ENCODE results near the gene OOSP1. TPM values are rescaled to one million over a fixed set of nuclear protein-coding genes. Genes with fewer than 3 reads are reported as not detected.

The OOSP1 gene
- total RNA-seq, 1 donor from 2014 or later: not detected

GRCh38 chr11:59931688-59932087, 6.5 kb upstream of the OOSP1 start:
- no peaks in the 10 kb centered on the region for H3K79me2 ChIP-seq (ENCODE audit: insufficient read depth, low read length)
- Mint-ChIP-seq H3K27me3 (ENCODE audit: low read depth, unreplicated experiment) (no peaks in the 10 kb centered on the region), H3K27ac (ENCODE audit: unreplicated experiment) (no peak overlapping the region), H3K4me3 (ENCODE audit: unreplicated experiment) (no peak overlapping the region), H3K4me1 (ENCODE audit: low read depth, unreplicated experiment) (no peaks in the 10 kb centered on the region), H3K9me3 (ENCODE audit: unreplicated experiment) (peaks cover 11% of the 10 kb centered on the region), H3K36me3 (ENCODE audit: low read depth, unreplicated experiment) (no peaks in the 10 kb centered on the region)
- no peak for DNase-seq (ENCODE audit: low read depth)
- TF ChIP-seq EZH2 (IDR thresholded peaks at IDR 0.05; ENCODE audit: insufficient read depth, low read length) (no peak), CTCF (IDR thresholded peaks at IDR 0.05; ENCODE audit: insufficient read depth, low read depth, low read length) (no peak)
- H3K27me3 ChIP-seq (ENCODE audit: insufficient read depth, low read length): no peaks in the 10 kb centered on the region
- H3K36me3 ChIP-seq (ENCODE audit: insufficient read depth, low read length): no peaks in the 10 kb centered on the region
- no peaks in the 10 kb centered on the region for H4K20me1 ChIP-seq (ENCODE audit: insufficient read depth, low read length)
- FAIRE-seq: no peak
- no peak overlapping the region for H3K4me3 ChIP-seq (ENCODE audit: insufficient read depth, low read depth, low read length)
- H3K9me3 ChIP-seq (ENCODE audit: insufficient read depth, low read depth, low read length): no peaks in the 10 kb centered on the region
- H2AFZ ChIP-seq (ENCODE audit: low read depth, low read length): no peak overlapping the region
- H3K4me1 ChIP-seq (ENCODE audit: insufficient read depth, low read length): no peaks in the 10 kb centered on the region
- H3K27ac ChIP-seq (ENCODE audit: low read depth, low read length): no peak overlapping the region
- H3K9ac ChIP-seq (ENCODE audit: low read length): no peak overlapping the region
- no peak overlapping the region for H3K4me2 ChIP-seq (ENCODE audit: low read length)

DNA sequence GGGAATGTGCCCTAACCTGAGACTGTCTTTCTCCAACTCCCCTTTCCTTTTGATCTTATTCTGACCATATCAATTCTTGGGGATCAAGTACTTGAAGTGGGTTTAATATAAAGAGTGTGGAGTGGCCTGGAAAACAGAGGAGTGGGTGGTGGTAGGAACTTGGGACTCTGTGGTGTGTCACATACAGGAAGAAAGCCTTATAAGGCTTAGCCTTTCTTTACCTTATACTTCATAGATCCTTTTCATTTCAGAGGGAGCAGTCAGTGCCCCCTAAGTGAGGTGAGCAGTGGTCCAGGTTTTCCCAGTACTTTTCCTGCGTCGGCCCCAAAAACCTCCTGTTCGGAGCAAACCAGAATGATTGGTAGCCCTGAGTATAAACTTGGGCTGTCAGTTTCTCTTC, 486 bp downstream of the OOSP1 start:
- Histone ChIP-seq H3K9ac (ENCODE audit: low read length) (no peak overlapping the region), H3K9me3 (ENCODE audit: insufficient read depth, low read depth, low read length) (no peaks in the 10 kb centered on the region), H4K20me1 (ENCODE audit: insufficient read depth, low read length) (no peaks in the 10 kb centered on the region), H3K36me3 (ENCODE audit: insufficient read depth, low read length) (no peaks in the 10 kb centered on the region), H3K4me3 (ENCODE audit: insufficient read depth, low read depth, low read length) (no peak overlapping the region), H3K79me2 (ENCODE audit: insufficient read depth, low read length) (no peaks in the 10 kb centered on the region), H3K27ac (ENCODE audit: low read depth, low read length) (no peak overlapping the region), H3K4me2 (ENCODE audit: low read length) (no peak overlapping the region), H3K4me1 (ENCODE audit: insufficient read depth, low read length) (no peaks in the 10 kb centered on the region), H2AFZ (ENCODE audit: low read depth, low read length) (no peak overlapping the region), H3K27me3 (ENCODE audit: insufficient read depth, low read length) (no peaks in the 10 kb centered on the region)
- no peak for TF ChIP-seq CTCF (IDR thresholded peaks at IDR 0.05; ENCODE audit: insufficient read depth, low read depth, low read length)
- peaks cover 3% of the 10 kb centered on the region for H3K27me3 Mint-ChIP-seq (ENCODE audit: low read depth, unreplicated experiment)
- no peak overlapping the region for H3K27ac Mint-ChIP-seq (ENCODE audit: unreplicated experiment)
- no peaks in the 10 kb centered on the region for H3K4me1 Mint-ChIP-seq (ENCODE audit: low read depth, unreplicated experiment)
- H3K4me3 Mint-ChIP-seq (ENCODE audit: unreplicated experiment): no peak overlapping the region
- FAIRE-seq (no peak), DNase-seq (ENCODE audit: low read depth) (no peak)
- H3K36me3 Mint-ChIP-seq (ENCODE audit: low read depth, unreplicated experiment): no peaks in the 10 kb centered on the region
- H3K9me3 Mint-ChIP-seq (ENCODE audit: unreplicated experiment): no peaks in the 10 kb centered on the region

DNA sequence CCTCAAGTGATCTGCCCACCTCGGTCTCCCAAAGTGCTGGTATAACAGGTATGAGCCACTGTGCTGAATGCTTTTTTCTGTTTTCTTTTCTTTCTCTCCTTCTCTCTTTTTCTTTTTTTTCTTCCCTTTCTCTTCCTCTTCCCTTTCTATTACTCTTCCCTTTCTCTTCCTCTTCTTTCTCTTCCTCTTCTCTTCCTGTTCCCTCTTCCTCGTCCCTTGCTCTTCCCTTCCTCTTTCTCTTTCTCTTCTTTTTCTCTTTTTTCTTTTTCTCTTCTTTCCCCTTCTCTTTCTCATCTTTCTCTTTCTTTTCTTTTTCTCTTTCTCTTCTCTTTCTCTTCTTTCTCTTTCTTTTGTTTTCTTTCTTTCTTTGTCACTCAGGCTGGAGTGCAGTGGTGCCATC, 1.2 kb downstream of the OOSP1 start:
- Histone ChIP-seq H3K9me3 (ENCODE audit: insufficient read depth, low read depth, low read length) (no peaks in the 10 kb centered on the region), H2AFZ (ENCODE audit: low read depth, low read length) (no peak overlapping the region), H3K79me2 (ENCODE audit: insufficient read depth, low read length) (no peaks in the 10 kb centered on the region), H3K4me2 (ENCODE audit: low read length) (no peak overlapping the region), H4K20me1 (ENCODE audit: insufficient read depth, low read length) (no peaks in the 10 kb centered on the region), H3K4me3 (ENCODE audit: insufficient read depth, low read depth, low read length) (no peak overlapping the region), H3K27ac (ENCODE audit: low read depth, low read length) (no peak overlapping the region), H3K36me3 (ENCODE audit: insufficient read depth, low read length) (no peaks in the 10 kb centered on the region), H3K27me3 (ENCODE audit: insufficient read depth, low read length) (no peaks in the 10 kb centered on the region), H3K4me1 (ENCODE audit: insufficient read depth, low read length) (no peaks in the 10 kb centered on the region), H3K9ac (ENCODE audit: low read length) (no peak overlapping the region)
- TF ChIP-seq EZH2 (IDR thresholded peaks at IDR 0.05; ENCODE audit: insufficient read depth, low read length) (no peak), CTCF (IDR thresholded peaks at IDR 0.05; ENCODE audit: insufficient read depth, low read depth, low read length) (no peak)
- no peaks in the 10 kb centered on the region for H3K36me3 Mint-ChIP-seq (ENCODE audit: low read depth, unreplicated experiment)
- peaks cover under 1% of the 10 kb centered on the region for H3K4me1 Mint-ChIP-seq (ENCODE audit: low read depth, unreplicated experiment)
- DNase-seq (ENCODE audit: low read depth): no peak
- peaks cover 3% of the 10 kb centered on the region for H3K27me3 Mint-ChIP-seq (ENCODE audit: low read depth, unreplicated experiment)
- H3K4me3 Mint-ChIP-seq (ENCODE audit: unreplicated experiment): no peak overlapping the region
- no peaks in the 10 kb centered on the region for H3K9me3 Mint-ChIP-seq (ENCODE audit: unreplicated experiment)
- H3K27ac Mint-ChIP-seq (ENCODE audit: unreplicated experiment): no peak overlapping the region
- no peak for FAIRE-seq
